SU-DHL-6 (cell line): ENCODE measurements around the gene TNFRSF21.

Experiments used
- H2AFZ ChIP-seq: fragments of 200-600 bp; sonication (generic); 2 replicates; pipeline ENCODE4 v1.6.1; 2014; ENCODE audit warnings: low read depth, mild to moderate bottlenecking, moderate library complexity, mixed read lengths, antibody characterized with exemption, low read length; ENCODE audit not compliant: severe bottlenecking
- H3F3A ChIP-seq: fragments of 200-600 bp; shearing (Covaris generic); 2 replicates; pipeline ENCODE4 v1.6.0; 2016; ENCODE audit warnings: antibody characterized with exemption, mild to moderate bottlenecking; ENCODE audit not compliant: insufficient read depth
- H3K27ac ChIP-seq: fragments of 200-600 bp; sonication (generic); 2 replicates; pipeline ENCODE4 v1.5.1; 2016; ENCODE audit warnings: low read depth, mild to moderate bottlenecking, low read length, moderate library complexity, mixed read lengths
- H3K27me3 ChIP-seq: fragments of 200-600 bp; sonication (generic), shearing (Covaris generic); 2 replicates; pipeline ENCODE4 v1.6.0; 2014; ENCODE audit warnings: mild to moderate bottlenecking, low read length
- H3K36me3 ChIP-seq: fragments of 200-600 bp; sonication (generic); 2 replicates; pipeline ENCODE4 v1.6.1; 2014; ENCODE audit warnings: mild to moderate bottlenecking, low read length, mixed read lengths
- H3K4me2 ChIP-seq: fragments of 300-600, 200-600 bp; shearing (Covaris generic), sonication (generic); 2 replicates; pipeline ENCODE4 v1.6.0; 2014; ENCODE audit warnings: low read length, low read depth, mild to moderate bottlenecking; ENCODE audit not compliant: poor library complexity, severe bottlenecking
- H3K4me3 ChIP-seq: fragments of 200-600 bp; sonication (generic); 2 replicates; pipeline ENCODE4 v1.5.1; 2014; ENCODE audit warnings: antibody characterized with exemption, low read length, mild to moderate bottlenecking, mixed read lengths; ENCODE audit not compliant: insufficient read depth, poor library complexity, severe bottlenecking
- H3K79me2 ChIP-seq: fragments of 200-600 bp; sonication (generic); 2 replicates; pipeline ENCODE4 v1.6.1; 2014; ENCODE audit warnings: mild to moderate bottlenecking, low read length, moderate library complexity; ENCODE audit not compliant: insufficient read depth
- H3K9ac ChIP-seq: fragments of 200-600 bp; sonication (generic); 2 replicates; pipeline ENCODE4 v1.7.0; 2014; ENCODE audit warnings: mild to moderate bottlenecking, low read length
- H3K9me2 ChIP-seq: fragments of 200-600 bp; sonication (generic); replicated peaks from 2 replicates; pipeline ENCODE4 v1.6.1; 2014; ENCODE audit warnings: low read length; ENCODE audit not compliant: insufficient read depth
- H3K9me3 ChIP-seq: fragments of 200-600 bp; sonication (generic); 2 replicates; pipeline ENCODE4 v1.6.1; 2014; ENCODE audit warnings: low read length, mixed read lengths; ENCODE audit not compliant: insufficient read depth
- H4K20me1 ChIP-seq: fragments of 200-600 bp; sonication (generic); 2 replicates; pipeline ENCODE4 v1.6.1; 2014; ENCODE audit warnings: low read depth, mild to moderate bottlenecking, antibody characterized with exemption, low read length, moderate library complexity, mixed read lengths
- EZH2phosphoT487 ChIP-seq: fragments of 200-600 bp; sonication (generic), shearing (Covaris generic); conservative IDR thresholded peaks from 2 replicates; pipeline ENCODE4 v1.6.1; 2018; ENCODE audit warnings: mild to moderate bottlenecking, antibody characterized with exemption, low read length, moderate library complexity, mixed read lengths
- TF ChIP-seq, protein P1 (sequence below): fragments of 200-600 bp; sonication (generic); IDR thresholded peaks from one replicate; pipeline ENCODE4 v1.5.1; 2017; ENCODE audit warnings: antibody characterized with exemption, mild to moderate bottlenecking, low read length, moderate library complexity; ENCODE audit not compliant: insufficient read depth, poor library complexity, severe bottlenecking

TNFRSF21 gene

DNA sequence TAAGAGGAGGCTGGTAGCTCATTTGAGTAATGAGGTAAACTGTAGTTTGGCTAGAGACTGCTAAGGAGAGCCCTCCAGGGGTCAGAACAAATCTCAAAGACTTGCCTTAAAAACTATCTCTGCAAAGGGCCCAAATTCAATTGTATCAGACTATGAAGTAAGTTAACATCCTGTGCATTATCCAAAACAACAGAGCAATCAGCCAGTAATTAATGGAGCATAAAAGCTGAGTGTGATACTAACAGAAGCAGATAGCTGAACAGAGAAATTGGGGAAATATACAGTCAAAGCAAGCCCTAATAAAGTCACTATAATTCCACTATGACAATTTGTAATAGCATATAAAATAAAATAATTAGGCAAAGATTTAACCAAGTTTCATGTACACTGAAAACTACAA is 45.8 kb upstream of the TNFRSF21 start:
- Histone ChIP-seq H3K79me2 (no peaks in the 10 kb centered on the region), H4K20me1 (no peaks in the 10 kb centered on the region), H3K9me2 (no peaks in the 10 kb centered on the region), H2AFZ (no peak overlapping the region), H3F3A (no peaks in the 10 kb centered on the region), H3K27ac (no peak overlapping the region), H3K4me3 (no peak overlapping the region), H3K27me3 (no peaks in the 10 kb centered on the region), H3K36me3 (no peaks in the 10 kb centered on the region), H3K9me3 (no peaks in the 10 kb centered on the region), H3K4me2 (no peak overlapping the region), H3K9ac (no peak overlapping the region)
- TF ChIP-seq, protein P1, sequence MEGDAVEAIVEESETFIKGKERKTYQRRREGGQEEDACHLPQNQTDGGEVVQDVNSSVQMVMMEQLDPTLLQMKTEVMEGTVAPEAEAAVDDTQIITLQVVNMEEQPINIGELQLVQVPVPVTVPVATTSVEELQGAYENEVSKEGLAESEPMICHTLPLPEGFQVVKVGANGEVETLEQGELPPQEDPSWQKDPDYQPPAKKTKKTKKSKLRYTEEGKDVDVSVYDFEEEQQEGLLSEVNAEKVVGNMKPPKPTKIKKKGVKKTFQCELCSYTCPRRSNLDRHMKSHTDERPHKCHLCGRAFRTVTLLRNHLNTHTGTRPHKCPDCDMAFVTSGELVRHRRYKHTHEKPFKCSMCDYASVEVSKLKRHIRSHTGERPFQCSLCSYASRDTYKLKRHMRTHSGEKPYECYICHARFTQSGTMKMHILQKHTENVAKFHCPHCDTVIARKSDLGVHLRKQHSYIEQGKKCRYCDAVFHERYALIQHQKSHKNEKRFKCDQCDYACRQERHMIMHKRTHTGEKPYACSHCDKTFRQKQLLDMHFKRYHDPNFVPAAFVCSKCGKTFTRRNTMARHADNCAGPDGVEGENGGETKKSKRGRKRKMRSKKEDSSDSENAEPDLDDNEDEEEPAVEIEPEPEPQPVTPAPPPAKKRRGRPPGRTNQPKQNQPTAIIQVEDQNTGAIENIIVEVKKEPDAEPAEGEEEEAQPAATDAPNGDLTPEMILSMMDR: no peak
- no peak for TF ChIP-seq EZH2phosphoT487

DNA sequence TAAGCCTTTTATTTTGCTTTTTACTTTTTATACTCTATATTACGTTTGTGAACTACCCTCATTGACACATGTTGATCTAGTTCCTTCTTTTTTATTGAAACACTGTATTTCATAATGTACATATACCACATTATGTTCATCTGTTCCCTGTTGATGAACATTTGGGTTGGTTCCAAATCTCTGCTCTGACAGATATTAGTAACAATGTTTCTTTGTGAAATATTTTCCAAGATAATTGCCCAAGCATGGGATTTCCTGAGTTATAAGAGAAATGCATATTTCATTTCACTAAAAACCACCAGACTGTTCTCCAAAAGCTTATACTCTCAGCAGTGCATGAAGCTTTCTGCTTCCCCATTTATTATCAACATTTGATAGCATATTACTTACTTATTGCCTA is 44.2 kb upstream of the TNFRSF21 start:
- Histone ChIP-seq H3K79me2 (no peaks in the 10 kb centered on the region), H3K4me3 (no peak overlapping the region), H3K9me2 (no peaks in the 10 kb centered on the region), H3K36me3 (no peaks in the 10 kb centered on the region), H2AFZ (no peak overlapping the region), H3K27ac (no peak overlapping the region), H3K9ac (no peak overlapping the region), H3K27me3 (no peaks in the 10 kb centered on the region), H4K20me1 (no peaks in the 10 kb centered on the region), H3K9me3 (no peaks in the 10 kb centered on the region), H3K4me2 (no peak overlapping the region), H3F3A (no peaks in the 10 kb centered on the region)
- no peak for TF ChIP-seq EZH2phosphoT487
- TF ChIP-seq, protein P1: no peak

DNA sequence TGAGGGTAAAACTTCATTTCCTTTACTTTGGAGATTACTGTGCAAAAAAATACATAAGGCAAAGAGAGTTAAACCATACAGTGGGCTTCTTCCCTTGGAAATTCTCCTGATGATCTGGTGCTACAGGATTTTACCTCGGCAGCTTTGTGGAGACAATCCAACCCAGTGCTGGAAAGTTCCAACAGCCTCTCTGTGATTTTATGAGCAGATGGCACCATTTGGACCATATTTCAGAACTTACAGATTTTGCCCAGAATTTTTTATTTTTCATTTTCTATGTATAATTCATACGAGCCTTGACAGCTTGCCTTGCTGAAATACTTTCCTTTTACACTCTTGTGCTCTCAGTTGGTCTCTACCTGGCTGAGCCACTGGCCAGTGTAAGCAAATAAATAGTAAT is 43.3 kb upstream of the TNFRSF21 start:
- H3K4me2 ChIP-seq: no peak overlapping the region
- H3F3A ChIP-seq: no peaks in the 10 kb centered on the region
- no peak overlapping the region for H3K4me3 ChIP-seq
- H2AFZ ChIP-seq: no peak overlapping the region
- H3K9ac ChIP-seq: no peak overlapping the region
- H4K20me1 ChIP-seq: no peaks in the 10 kb centered on the region
- H3K9me3 ChIP-seq: no peaks in the 10 kb centered on the region
- TF ChIP-seq, protein P1: no peak
- TF ChIP-seq EZH2phosphoT487: no peak
- H3K36me3 ChIP-seq: no peaks in the 10 kb centered on the region
- H3K27me3 ChIP-seq: no peaks in the 10 kb centered on the region
- H3K9me2 ChIP-seq: no peaks in the 10 kb centered on the region
- no peaks in the 10 kb centered on the region for H3K79me2 ChIP-seq
- H3K27ac ChIP-seq: no peak overlapping the region
